Mesodermal cell (in vitro differentiated cells): Measurements from ENCODE around the gene SMURF1.
"Not testable (repeated sequence)": the region's sequence is repeated elsewhere in the genome, so short reads cannot be mapped to it uniquely, and the experiment has no call there.

Source experiments
- H3K27ac ChIP-seq: 2 replicates; pipeline ENCODE4 v1.7.0; 2013; ENCODE audit warnings: mild to moderate bottlenecking, low read depth, low read length, moderate library complexity; ENCODE audit not compliant: severe bottlenecking
- H3K36me3 ChIP-seq: 2 replicates; pipeline ENCODE4 v1.7.1; 2013; ENCODE audit warnings: mild to moderate bottlenecking, low read length, moderate library complexity; ENCODE audit not compliant: control insufficient read depth, insufficient read depth
- H3K4me1 ChIP-seq: one replicate; pipeline ENCODE4 v1.7.1; 2013; ENCODE audit warnings: mild to moderate bottlenecking, low read length; ENCODE audit not compliant: insufficient read depth, control insufficient read depth, poor library complexity, severe bottlenecking
- H3K4me3 ChIP-seq: 2 replicates; pipeline ENCODE4 v1.7.0; 2013; ENCODE audit warnings: low read length, control low read depth, mild to moderate bottlenecking; ENCODE audit not compliant: insufficient read depth, poor library complexity, severe bottlenecking; ENCODE audit errors: extremely low read depth
- H3K9me3 ChIP-seq: 2 replicates; pipeline ENCODE4 v1.7.1; 2013; ENCODE audit warnings: mild to moderate bottlenecking, low read length, moderate library complexity; ENCODE audit not compliant: control insufficient read depth
- WGBS, 2 experiments: methylation state at CpG; one replicate each; pipeline ENCODE4 v1.1.5; 2013; ENCODE audit warnings: missing lambda C conversion rate in 2 of 2; ENCODE audit not compliant: insufficient coverage in 2 of 2; 5-methylcytosine and 5-hydroxymethylcytosine counted together

The SMURF1 gene

DNA sequence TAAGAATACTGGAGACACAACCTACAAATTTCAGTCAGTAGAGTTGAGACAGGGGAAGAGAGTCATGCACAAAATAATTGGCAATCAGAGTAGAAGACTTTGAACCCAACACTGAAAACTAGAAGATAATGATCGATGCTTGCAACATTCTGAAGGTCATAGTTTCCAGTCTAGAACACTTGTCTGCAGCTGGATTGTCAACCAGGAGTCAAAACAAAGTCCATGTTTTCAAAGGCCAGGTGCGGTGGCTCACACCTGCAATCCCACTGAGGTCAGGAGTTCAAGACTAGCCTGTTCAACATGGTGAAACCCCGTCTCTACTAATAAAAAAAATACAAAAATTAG is 26.8 kb upstream of the SMURF1 start:
- 91 to 94% methylated on average over 3 of the region's 3 CpGs for WGBS, 2 experiments
- no peaks in the 10 kb centered on the region for H3K4me1 ChIP-seq
- H3K27ac ChIP-seq: no peak overlapping the region
- H3K36me3 ChIP-seq: no peaks in the 10 kb centered on the region
- no peaks in the 10 kb centered on the region for H3K9me3 ChIP-seq
- H3K4me3 ChIP-seq: no peak overlapping the region

DNA sequence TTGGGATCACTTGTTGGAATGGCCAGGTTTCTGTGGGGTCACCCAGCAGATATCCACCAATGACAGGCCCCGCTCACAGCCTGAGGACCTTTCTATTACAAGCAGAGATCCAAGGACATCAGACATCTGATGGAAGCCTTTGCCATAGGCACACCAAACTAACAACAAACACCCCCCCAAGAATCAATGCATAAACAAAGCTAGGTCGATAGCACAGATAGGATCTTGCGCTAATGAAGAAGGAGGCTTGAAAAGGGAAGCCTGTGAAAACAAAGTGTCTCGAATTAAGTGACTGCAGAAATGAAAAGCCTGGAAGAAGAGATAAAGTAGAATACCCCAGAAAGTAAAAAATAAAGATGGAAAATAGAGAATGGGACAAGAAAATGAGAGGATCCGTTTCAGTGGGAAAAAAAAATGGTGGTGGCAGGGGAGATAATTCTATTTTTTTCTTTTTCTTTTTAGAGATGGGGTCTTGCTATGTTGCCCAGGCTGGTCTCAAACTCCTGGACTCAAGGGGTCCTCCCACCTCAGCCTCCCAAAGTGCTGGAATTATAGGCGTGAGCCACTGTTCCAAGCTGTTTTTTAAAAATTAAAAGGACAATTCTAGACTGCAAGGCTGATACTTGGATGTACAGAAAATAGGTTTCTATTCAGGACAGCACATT is 26.3 kb upstream of the SMURF1 start:
- H3K9me3 ChIP-seq: no peaks in the 10 kb centered on the region
- H3K27ac ChIP-seq: no peak overlapping the region
- 80 to 89% methylated on average over 5 of the region's 6 CpGs for WGBS, 2 experiments
- H3K4me3 ChIP-seq: no peak overlapping the region
- H3K36me3 ChIP-seq: no peaks in the 10 kb centered on the region
- H3K4me1 ChIP-seq: no peaks in the 10 kb centered on the region

DNA sequence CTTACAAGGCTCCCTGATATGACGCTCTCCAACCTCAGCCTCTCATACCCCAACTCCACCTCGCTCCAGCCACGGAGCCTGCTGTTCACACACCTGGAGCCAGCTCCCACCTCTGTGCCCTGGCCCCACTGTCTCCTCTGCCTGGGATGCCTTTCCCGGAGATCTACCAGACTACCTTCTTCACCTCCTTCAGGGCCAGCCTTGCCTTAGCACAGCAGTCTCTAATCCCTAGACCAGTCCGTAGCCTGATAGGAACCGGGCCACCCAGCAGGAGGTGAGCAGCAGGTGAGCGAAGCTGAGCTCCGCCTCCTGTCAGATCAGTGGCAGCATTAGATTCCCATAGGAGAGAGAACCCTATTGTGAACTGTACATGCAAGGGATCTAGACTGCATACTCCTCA is 23.2 kb upstream of the SMURF1 start:
- no peaks in the 10 kb centered on the region for H3K36me3 ChIP-seq
- WGBS, 2 experiments: 83 to 88% methylated on average over 8 of the region's 8 CpGs
- no peak overlapping the region for H3K27ac ChIP-seq
- H3K4me1 ChIP-seq: no peaks in the 10 kb centered on the region
- no peak overlapping the region for H3K4me3 ChIP-seq
- H3K9me3 ChIP-seq: no peaks in the 10 kb centered on the region

DNA sequence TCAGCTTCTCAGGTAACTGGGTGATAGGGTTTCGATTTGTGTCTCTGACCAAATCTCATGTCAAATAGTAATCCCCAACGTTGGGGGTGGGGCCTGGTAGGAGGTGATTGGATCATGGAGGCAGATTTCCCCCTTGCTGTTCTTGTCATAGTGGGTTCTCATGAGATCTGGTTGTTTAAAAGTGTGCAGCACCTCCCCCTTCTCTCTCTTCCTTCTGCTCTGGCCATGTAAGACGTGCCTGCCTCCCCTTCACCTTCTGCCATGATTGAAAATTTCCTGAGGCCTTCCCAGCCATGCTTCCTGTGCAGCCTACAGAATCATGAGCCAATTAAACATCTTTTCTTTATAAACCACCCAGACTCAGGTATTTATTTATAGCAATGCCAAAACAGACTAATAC is 21.9 kb upstream of the SMURF1 start:
- no peaks in the 10 kb centered on the region for H3K36me3 ChIP-seq
- WGBS, 2 experiments: 69 to 70% methylated on average over 2 of the region's 3 CpGs

DNA sequence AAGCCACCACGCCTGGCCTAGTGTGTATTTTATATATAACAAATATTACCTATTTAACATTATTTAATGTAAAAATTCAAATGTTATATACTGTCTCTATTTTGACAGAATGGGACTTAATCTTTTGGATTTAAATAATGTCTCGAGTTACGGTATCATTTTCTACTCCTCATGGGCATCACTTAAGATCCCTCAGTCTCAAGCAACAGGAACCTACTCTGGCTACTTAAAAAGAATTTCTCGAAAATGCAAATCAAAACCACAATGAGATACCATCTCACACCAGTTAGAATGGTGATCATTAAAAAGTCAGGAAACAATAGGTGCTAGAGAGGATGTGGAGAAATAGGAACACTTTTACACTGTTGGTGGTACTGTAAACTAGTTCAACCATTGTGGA is 19.8 kb upstream of the SMURF1 start:
- H3K9me3 ChIP-seq, H3K4me1 ChIP-seq, H3K27ac ChIP-seq, H3K36me3 ChIP-seq, H3K4me3 ChIP-seq: not testable (repeated sequence)
- WGBS, 2 experiments: no CpG with 5 or more reads among the region's 4 CpGs

More for the DNA sequence above, 21.9 kb upstream of the SMURF1 start:
- Histone ChIP-seq H3K27ac (no peak overlapping the region), H3K9me3 (no peaks in the 10 kb centered on the region), H3K4me1 (no peaks in the 10 kb centered on the region), H3K4me3 (no peak overlapping the region)

DNA sequence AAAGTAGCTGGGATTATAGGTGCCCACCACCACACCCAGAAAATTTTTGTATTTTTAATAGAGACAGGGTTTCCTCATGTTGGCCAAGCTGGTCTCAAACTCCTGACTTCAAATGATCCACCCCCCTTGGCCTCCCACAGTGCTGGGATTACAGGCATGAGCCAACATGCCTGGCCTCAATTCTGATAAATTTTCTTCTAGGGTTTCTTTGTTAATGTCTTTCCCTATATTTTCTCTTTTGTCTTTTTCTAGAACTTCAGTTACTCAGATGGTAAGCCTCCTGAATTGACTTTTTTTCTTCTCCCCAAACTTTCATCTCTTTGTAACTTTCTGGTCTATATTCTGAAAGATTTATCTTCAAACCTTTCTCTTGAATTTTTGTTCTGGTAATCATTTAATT is 12.7 kb upstream of the SMURF1 start:
- H3K4me1 ChIP-seq: no peaks in the 10 kb centered on the region
- no peaks in the 10 kb centered on the region for H3K9me3 ChIP-seq
- H3K27ac ChIP-seq: no peak overlapping the region
- no peak overlapping the region for H3K4me3 ChIP-seq
- H3K36me3 ChIP-seq: no peaks in the 10 kb centered on the region

DNA sequence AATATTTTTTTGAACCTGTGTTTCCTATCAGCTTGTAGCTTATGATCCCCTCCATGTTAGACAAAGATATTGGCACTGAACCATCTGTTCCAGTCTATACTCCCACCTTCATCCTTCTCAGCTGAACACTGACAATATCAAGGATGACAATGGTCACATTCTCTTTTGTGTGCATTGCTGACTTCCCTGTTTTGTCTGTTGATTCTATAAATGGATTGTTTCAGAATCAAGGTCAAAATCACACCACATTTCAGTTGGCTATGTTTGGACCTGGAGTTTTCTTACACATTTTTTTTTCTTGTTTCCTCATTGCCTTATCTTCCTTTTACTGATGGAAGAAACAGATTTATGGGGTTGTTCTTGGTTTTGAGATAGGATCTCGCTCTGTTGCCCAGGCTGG is 11.3 kb upstream of the SMURF1 start:
- Histone ChIP-seq H3K4me3 (no peak overlapping the region), H3K36me3 (no peaks in the 10 kb centered on the region), H3K9me3 (no peaks in the 10 kb centered on the region), H3K27ac (no peak overlapping the region), H3K4me1 (no peaks in the 10 kb centered on the region)
- WGBS, 2 experiments: 83% methylated on average over 1 of the region's 1 CpG; no CpG with 5 or more reads in 1 of the 2 experiments

DNA sequence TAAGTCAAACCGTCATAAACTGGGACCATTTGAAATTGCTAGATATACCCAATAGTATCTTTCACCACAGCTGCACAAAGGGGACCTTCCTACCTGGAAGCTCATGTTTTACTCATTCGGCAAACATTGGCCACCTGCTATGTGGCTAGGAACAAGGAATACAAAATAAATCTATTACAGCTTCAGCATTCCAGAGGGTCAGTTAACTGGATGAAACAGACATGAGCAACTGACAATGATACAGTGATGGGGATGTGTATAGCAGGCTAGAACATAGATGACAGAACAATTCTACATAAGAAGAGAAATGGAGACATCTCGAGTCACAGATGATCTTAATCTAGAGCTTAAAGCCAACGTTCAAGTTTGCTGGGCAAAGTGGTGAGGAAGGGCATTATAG is 3.1 kb upstream of the SMURF1 start:
- Histone ChIP-seq H3K9me3 (no peaks in the 10 kb centered on the region), H3K27ac (no peak overlapping the region), H3K36me3 (no peaks in the 10 kb centered on the region), H3K4me1 (no peaks in the 10 kb centered on the region), H3K4me3 (no peak overlapping the region)
- WGBS, 2 experiments: 60 to 96% methylated on average over 1 to 3 of the region's 4 CpGs

DNA sequence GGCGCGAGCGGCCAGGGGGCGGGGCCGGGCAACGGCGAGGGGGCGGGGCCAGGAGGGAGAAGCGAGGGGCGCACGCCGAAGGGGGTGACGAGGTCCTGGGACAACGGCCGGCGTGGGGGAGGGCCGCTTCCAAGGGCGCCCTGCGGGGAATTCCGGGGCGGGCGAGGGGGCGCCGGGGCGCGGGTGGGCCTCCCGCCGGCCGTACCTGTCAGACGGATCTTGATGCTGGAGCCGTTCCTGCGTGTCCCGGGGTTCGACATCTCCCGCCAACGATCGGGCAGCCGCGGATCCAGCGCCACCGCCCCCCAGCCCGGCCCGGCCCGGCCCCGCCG is 421 bp downstream of the SMURF1 start:
- H3K27ac ChIP-seq: peak overlapping the region; percentile 96
- H3K4me3 ChIP-seq: peak overlapping the region; percentile 76
- H3K4me1 ChIP-seq: peaks cover 15% of the 10 kb centered on the region
- H3K9me3 ChIP-seq: no peaks in the 10 kb centered on the region
- 0 to 1% methylated on average over 29 to 30 of the region's 46 CpGs for WGBS, 2 experiments
- H3K36me3 ChIP-seq: peaks cover 7% of the 10 kb centered on the region

DNA sequence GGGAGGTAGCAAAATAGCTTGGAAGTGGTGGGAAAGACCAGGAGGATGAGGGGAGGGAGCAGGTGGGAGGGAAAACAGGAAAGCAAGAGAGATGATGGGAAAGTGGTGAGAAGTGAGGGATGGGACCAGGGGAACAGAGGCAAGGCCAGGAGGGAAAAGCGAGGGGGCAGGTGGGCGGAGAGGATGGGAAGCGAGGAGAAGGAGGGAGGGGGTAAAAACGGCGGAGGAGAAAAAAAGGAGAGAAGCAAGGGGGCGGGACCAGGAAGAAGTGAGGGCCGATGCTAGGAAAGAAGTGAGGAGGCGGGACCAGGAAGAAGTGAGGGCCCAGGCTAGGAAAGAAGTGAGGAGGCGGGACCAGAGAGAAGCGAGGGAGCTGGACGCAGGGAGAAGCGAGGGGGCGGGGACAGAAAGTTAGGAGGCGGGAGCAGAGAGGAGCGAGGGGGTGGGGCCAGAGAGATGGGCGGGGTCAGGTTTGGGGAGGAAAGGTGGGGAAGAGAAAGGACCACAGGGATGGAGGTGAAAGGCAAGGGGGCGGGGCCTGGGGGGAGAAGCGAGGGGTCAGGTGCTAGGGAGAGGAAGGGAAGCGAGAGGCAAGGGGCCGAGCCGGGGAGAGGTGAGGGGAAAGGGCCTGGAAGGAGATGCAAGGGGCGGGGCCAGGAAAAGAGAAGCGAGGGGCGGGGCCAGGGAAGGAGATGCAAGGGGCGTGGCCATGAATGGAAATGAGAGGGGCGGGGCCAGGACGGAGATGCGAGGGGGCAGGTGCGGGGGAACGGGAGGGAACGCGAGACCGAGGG is 984 bp downstream of the SMURF1 start:
- H3K36me3 ChIP-seq: peaks cover 7% of the 10 kb centered on the region
- peaks cover 21% of the 10 kb centered on the region for H3K4me1 ChIP-seq
- H3K9me3 ChIP-seq: no peaks in the 10 kb centered on the region
- WGBS, 2 experiments: 5 to 8% methylated on average over 23 to 26 of the region's 33 CpGs
- peak overlapping the region; percentile 76 for H3K4me3 ChIP-seq
- H3K27ac ChIP-seq: peak overlapping the region; percentile 76
